Testis (tissue), 3 donors: ENCODE measurements around the gene BLM. TPM values are rescaled to one million over a fixed set of nuclear protein-coding genes. Genes with fewer than 3 reads are reported as not detected.

Source experiments
- DNase-seq: peaks from one replicate; pipeline ENCODE4 v3.0.0-alpha.2; 2019
- H3K27ac ChIP-seq, 2 donors: fragments of 200-600 bp; sonication (generic); one replicate each; pipeline ENCODE4 v1.5.1; 2019
- H3K27me3 ChIP-seq: fragments of 200-600 bp; sonication (generic); one replicate; pipeline ENCODE4 v1.5.1; 2019
- H3K36me3 ChIP-seq: fragments of 200-600 bp; sonication (generic); one replicate; pipeline ENCODE4 v1.5.1; 2017; ENCODE audit warnings: low read depth; ENCODE audit errors: missing control alignments
- H3K4me1 ChIP-seq: fragments of 200-600 bp; sonication (generic); one replicate; pipeline ENCODE4 v1.5.1; 2019
- H3K4me3 ChIP-seq, 2 donors: fragments of 200-600 bp; sonication (generic); one replicate each; pipeline ENCODE4 v1.5.1; 2017 to 2019
- H3K9me3 ChIP-seq: fragments of 200-600 bp; sonication (generic); one replicate; pipeline ENCODE4 v1.5.1; 2017
- CTCF ChIP-seq, 3 experiments: fragments of 450-650 bp in 2 of 3; fragments of 200-600 bp in 1 of 3; sonication (generic) in 1 of 3; IDR thresholded peaks; one replicate each; pipeline ENCODE4 v1.5.1; 2016 to 2019; ENCODE audit warnings: antibody characterized with exemption in 3 of 3, mild to moderate bottlenecking in 2 of 3, moderate library complexity in 1 of 3
- POLR2A ChIP-seq: fragments of 450-650 bp; IDR thresholded peaks from one replicate; pipeline ENCODE4 v1.6.1; 2017; ENCODE audit warnings: antibody characterized with exemption, mild to moderate bottlenecking, moderate library complexity
- WGBS, 2 donors: methylation state at CpG; one replicate each; pipeline ENCODE4 v1.1.5; 2018; 5-methylcytosine and 5-hydroxymethylcytosine counted together
- intact Hi-C: fragments of 100-400 bp; cut with DNase I; formaldehyde crosslinking; loops from one replicate; pipeline ENCODE4 v1.15.1; 2023; ENCODE audit warnings: low total_unique reads
- polyA plus RNA-seq: library from polyadenylated mRNA; stranded (reverse); fragments of 350-450 nt; fragmentation: Illumina TruSeq; extraction: RNeasy Lipid Tissue Mini Kit (QIAGEN cat#74804); gene quantifications from one replicate; pipeline ENCODE4 v1.2.3, GENCODE V29; 2014; ENCODE audit warnings: low read depth, low replicate concordance; ENCODE audit not compliant: insufficient read depth
- total RNA-seq, 2 donors: library from RNA; depleted of rRNA; stranded (reverse); fragments of >200 nt; gene quantifications; one replicate each; pipeline ENCODE4 v1.2.3, GENCODE V29; 2016

The BLM gene
- total and polyA plus RNA-seq, 3 donors from 2014 or later = 5.8 to 6.7 (median 5.9) TPM

- Histone ChIP-seq H3K36me3 (no peaks in the 10 kb centered on the region), H3K4me1 (no peaks in the 10 kb centered on the region), H3K4me3 (no peak overlapping the region), H3K9me3 (no peaks in the 10 kb centered on the region), H3K27me3 (no peaks in the 10 kb centered on the region), H3K27ac (no peak overlapping the region)
- intact Hi-C loops = no loop called here
- 90 to 93% methylated on average over 8 of the region's 8 CpGs for WGBS, 2 donors
- DNase-seq = no peak
- TF ChIP-seq POLR2A (no peak), CTCF (IDR thresholded peaks at IDR 0.05) (no peak)
These were observed 140.2 kb downstream of the BLM start for GRCh38 chr15:90857337-90857736.

GRCh38 chr15:90857883-90858443 lies 140.8 kb downstream of the BLM start:
- DNase-seq = no peak
- Histone ChIP-seq H3K27ac (no peak overlapping the region), H3K4me3 (no peak overlapping the region), H3K4me1 (no peaks in the 10 kb centered on the region), H3K36me3 (no peaks in the 10 kb centered on the region), H3K9me3 (no peaks in the 10 kb centered on the region), H3K27me3 (no peaks in the 10 kb centered on the region)
- TF ChIP-seq CTCF (IDR thresholded peaks at IDR 0.05) = no peak
- no peak for TF ChIP-seq POLR2A
- intact Hi-C loops = no loop called here
- 90 to 92% methylated on average over 8 of the region's 8 CpGs for WGBS, 2 donors

GRCh38 chr15:90859234-90860131 lies 142.3 kb downstream of the BLM start:
- intact Hi-C loops = no loop called here
- 78 to 79% methylated on average over 10 of the region's 10 CpGs for WGBS, 2 donors

GRCh38 chr15:90860450-90860849 lies 143.3 kb downstream of the BLM start:
- Histone ChIP-seq H3K27me3 (no peaks in the 10 kb centered on the region), H3K36me3 (no peaks in the 10 kb centered on the region), H3K4me1 (no peaks in the 10 kb centered on the region), H3K9me3 (no peaks in the 10 kb centered on the region), H3K4me3 (no peak overlapping the region), H3K27ac (no peak overlapping the region)
- DNase-seq = no peak
- WGBS, 2 donors = 78 to 83% methylated on average over 7 of the region's 7 CpGs
- TF ChIP-seq POLR2A (no peak), CTCF (IDR thresholded peaks at IDR 0.05) (no peak)
- intact Hi-C loops = no loop called here

More at GRCh38 chr15:90859234-90860131, 142.3 kb downstream of the BLM start:
- H3K36me3 ChIP-seq = no peaks in the 10 kb centered on the region
- H3K27ac ChIP-seq = no peak overlapping the region
- H3K4me1 ChIP-seq = no peaks in the 10 kb centered on the region
- no peak for DNase-seq
- no peak overlapping the region for H3K4me3 ChIP-seq
- TF ChIP-seq POLR2A (no peak), CTCF (IDR thresholded peaks at IDR 0.05) (no peak)
- no peaks in the 10 kb centered on the region for H3K27me3 ChIP-seq
- H3K9me3 ChIP-seq = no peaks in the 10 kb centered on the region
